Small intestine (tissue), 7 donors: ENCODE results near the gene SP100. TPM values are rescaled to one million over a fixed set of nuclear protein-coding genes. Genes with fewer than 3 reads are reported as not detected.
A peak's percentile ranks its signal among the peaks of the same experiment; 100 is the strongest.
"Not testable (repeated sequence)": the region's sequence is repeated elsewhere in the genome, so short reads cannot be mapped to it uniquely, and the experiment has no call there.

Experiments used
- DNase-seq, 2 donors: peaks; one replicate each; pipeline versions ENCODE4 v3.0.0 to v3.0.0-alpha.2; 2013
- FAIRE-seq: peaks from 2 replicates; lab custom pipeline; 2012; peaks lifted over from hg19 to GRCh38; lab: Jason Lieb, UNC
- H3K27ac ChIP-seq, 3 donors: one replicate each; pipeline ENCODE4 v1.5.1; 2013; ENCODE audit warnings: low read length in 2 of 3, mild to moderate bottlenecking in 2 of 3, control low read depth in 1 of 3, inconsistent platforms in 1 of 3, low read depth in 1 of 3, moderate library complexity in 1 of 3
- H3K27me3 ChIP-seq, 3 donors: one replicate each; pipeline ENCODE4 v1.6.1; 2013; ENCODE audit warnings: low read length in 3 of 3, inconsistent platforms in 1 of 3; ENCODE audit not compliant: control insufficient read depth in 3 of 3, insufficient read depth in 3 of 3
- H3K36me3 ChIP-seq, 3 donors: one replicate each; pipeline ENCODE4 v1.6.1; 2013; ENCODE audit warnings: low read length in 3 of 3, inconsistent platforms in 1 of 3, low read depth in 1 of 3, mild to moderate bottlenecking in 1 of 3, moderate library complexity in 1 of 3; ENCODE audit not compliant: control insufficient read depth in 3 of 3, insufficient read depth in 2 of 3
- H3K4me1 ChIP-seq, 3 donors: one replicate each; pipeline ENCODE4 v1.6.1; 2013; ENCODE audit warnings: low read length in 2 of 3, inconsistent platforms in 1 of 3, low read depth in 1 of 3, mild to moderate bottlenecking in 1 of 3, moderate library complexity in 1 of 3; ENCODE audit not compliant: control insufficient read depth in 3 of 3, insufficient read depth in 2 of 3
- H3K4me3 ChIP-seq, 3 donors: one replicate each; pipeline ENCODE4 v1.5.1; 2013; ENCODE audit warnings: low read length in 3 of 3, control low read depth in 1 of 3, inconsistent platforms in 1 of 3, low read depth in 1 of 3, mild to moderate bottlenecking in 1 of 3, moderate library complexity in 1 of 3
- H3K9me3 ChIP-seq, 2 donors: one replicate each; pipeline ENCODE4 v1.6.1; 2013; ENCODE audit warnings: low read depth in 1 of 2, low read length in 1 of 2; ENCODE audit not compliant: control insufficient read depth in 2 of 2, insufficient read depth in 1 of 2
- WGBS, 3 donors: extraction: QIAGEN DNeasy Blood & Tissue Kit; methylation state at CpG; one replicate each; pipeline ENCODE4 v1.1.7; 2013; 5-methylcytosine and 5-hydroxymethylcytosine counted together
- polyA plus RNA-seq, 4 donors: library from polyadenylated mRNA; stranded (reverse) in 3 of 4; unstranded in 1 of 4; fragments of 200-250 nt in 3 of 4; fragments of 120-200 nt in 1 of 4; gene quantifications; one replicate each; pipeline versions ENCODE4 v1.2.1 to v1.2.3, GENCODE V29; 2013
- donor health status: healthy with polysubstance abuse.
- donor health status: control.
- donor health status: control.
- donor health status: Bipolar disorder and iron deficiency.
- donor health status: healthy.

SP100 gene
- polyA plus RNA-seq, 4 donors, result 38.7 to 55.4 (median 46.9) TPM

DNA sequence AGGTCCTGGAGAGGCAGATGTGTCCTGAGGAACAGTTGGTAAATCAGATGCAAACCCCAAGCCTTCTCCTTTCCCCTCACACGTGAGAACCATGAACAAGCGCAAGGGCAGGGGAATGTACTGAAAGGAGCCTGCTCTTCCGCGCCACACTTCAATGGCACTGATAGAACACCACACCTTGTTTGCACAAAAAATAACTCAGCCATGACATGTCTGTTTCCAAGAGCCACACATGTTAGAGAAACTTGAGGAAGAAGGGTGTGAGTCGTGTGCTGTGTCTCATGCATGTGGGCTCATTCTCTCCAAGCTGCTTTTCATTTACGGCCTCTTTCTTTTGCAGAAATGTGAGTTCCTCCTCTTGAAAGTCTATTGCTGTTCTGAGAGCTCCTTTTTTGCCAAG is 15.0 kb upstream of the SP100 start:
- not testable (repeated sequence) for DNase-seq, H3K4me1 ChIP-seq, H3K4me3 ChIP-seq, H3K27me3 ChIP-seq, FAIRE-seq, H3K9me3 ChIP-seq, H3K27ac ChIP-seq
- 96 to 100% (median 98%) methylated on average over 2 of the region's 6 CpGs for WGBS, 3 donors
- peaks cover 2 to 19% (median 2%) of the 10 kb centered on the region in 3 donors for H3K36me3 ChIP-seq

DNA sequence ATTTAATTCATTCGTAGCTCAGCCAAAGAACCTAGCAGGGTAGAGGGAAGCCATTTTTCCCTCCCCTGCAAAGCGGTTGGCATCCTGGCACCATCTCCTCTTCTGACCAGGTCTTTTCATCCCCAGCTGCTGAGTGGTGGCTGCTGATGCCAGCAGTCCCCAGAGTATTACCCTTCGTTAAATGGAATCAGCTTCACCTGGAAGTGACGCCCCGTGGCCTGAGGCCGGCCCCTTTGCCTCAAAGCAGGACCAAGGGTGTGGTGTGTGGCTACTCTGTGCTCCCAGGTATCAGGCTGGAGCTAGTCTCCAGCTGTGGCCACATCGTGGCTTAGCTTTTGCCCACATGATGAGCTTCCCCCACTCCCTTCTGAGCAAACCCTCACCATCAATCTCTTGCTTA is 12.3 kb upstream of the SP100 start:
- H3K4me1 ChIP-seq, result no peaks in the 10 kb centered on the region
- WGBS, 3 donors, result 93 to 97% (median 96%) methylated on average over 7 of the region's 7 CpGs
- H3K27me3 ChIP-seq, result no peaks in the 10 kb centered on the region
- H3K9me3 ChIP-seq, result no peaks in the 10 kb centered on the region
- H3K36me3 ChIP-seq, result peaks cover 2 to 19% (median 2%) of the 10 kb centered on the region in 3 donors
- no peak for FAIRE-seq
- no peak overlapping the region for H3K27ac ChIP-seq
- H3K4me3 ChIP-seq, result no peak overlapping the region
- DNase-seq, result no peak

DNA sequence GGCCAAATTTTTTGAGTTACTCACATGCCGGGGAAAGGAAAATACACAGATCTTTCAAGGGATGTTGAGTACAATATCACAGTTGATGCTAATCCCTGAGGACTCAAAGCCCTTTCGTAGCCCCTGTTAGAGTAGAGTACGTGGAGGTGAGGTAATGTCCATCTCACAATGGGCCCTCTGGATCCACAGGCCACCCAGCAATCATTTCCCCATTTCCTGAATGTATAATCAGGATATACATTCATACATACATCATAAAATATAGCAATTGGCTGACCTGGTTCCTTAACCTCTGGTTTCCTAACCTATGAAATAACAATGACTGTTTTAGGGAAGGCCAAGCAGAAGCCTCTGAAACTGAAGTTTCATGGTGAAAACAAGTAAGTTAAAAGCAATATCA is 10.2 kb upstream of the SP100 start:
- no peak overlapping the region for H3K27ac ChIP-seq
- DNase-seq (no peak), FAIRE-seq (no peak)
- H3K4me1 ChIP-seq, result peaks cover 0 to under 1% (median 0%) of the 10 kb centered on the region in 3 donors
- 96 to 100% (median 100%) methylated on average over 3 of the region's 3 CpGs for WGBS, 3 donors
- no peaks in the 10 kb centered on the region for H3K9me3 ChIP-seq
- no peaks in the 10 kb centered on the region for H3K27me3 ChIP-seq
- peaks cover 0 to 13% (median 2%) of the 10 kb centered on the region in 3 donors for H3K36me3 ChIP-seq
- no peak overlapping the region for H3K4me3 ChIP-seq

GRCh38 chr2:230408244-230408842 is 7.7 kb upstream of the SP100 start:
- H3K27ac ChIP-seq, result peak overlapping the region in 1 of 3 donors; percentile 84

GRCh38 chr2:230409316-230409715 is 6.7 kb upstream of the SP100 start:
- 21 to 36% (median 35%) methylated on average over 2 of the region's 2 CpGs for WGBS, 3 donors
- H3K4me3 ChIP-seq, FAIRE-seq, H3K27me3 ChIP-seq, H3K36me3 ChIP-seq, H3K9me3 ChIP-seq, H3K4me1 ChIP-seq, DNase-seq: not testable (repeated sequence)
- peak overlapping the region in 1 of 3 donors; percentile 3 for H3K27ac ChIP-seq

More at GRCh38 chr2:230408244-230408842, 7.7 kb upstream of the SP100 start:
- Histone ChIP-seq H3K27me3 (no peaks in the 10 kb centered on the region), H3K4me3 (no peak overlapping the region), H3K4me1 (peaks cover 0 to 9% (median 3%) of the 10 kb centered on the region in 3 donors), H3K9me3 (no peaks in the 10 kb centered on the region), H3K36me3 (peaks cover 0 to 8% (median 0%) of the 10 kb centered on the region in 3 donors)
- 65 to 77% (median 72%) methylated on average over 3 of the region's 3 CpGs for WGBS, 3 donors
- no peak for DNase-seq
- no peak for FAIRE-seq

- WGBS, 3 donors, result 94 to 100% (median 97%) methylated on average over 1 of the region's 1 CpG
Observed at GRCh38 chr2:230410263-230410662, 5.7 kb upstream of the SP100 start.

GRCh38 chr2:230410861-230411569 is 5.0 kb upstream of the SP100 start:
- FAIRE-seq (no peak), DNase-seq (no peak)
- Histone ChIP-seq H3K27ac (peak overlapping the region; percentile 88 to 99 (median 96)), H3K36me3 (no peaks in the 10 kb centered on the region), H3K27me3 (no peaks in the 10 kb centered on the region), H3K4me1 (peaks cover 0 to 16% (median 12%) of the 10 kb centered on the region in 3 donors), H3K4me3 (peak overlapping the region; percentile 42 to 73 (median 65)), H3K9me3 (no peaks in the 10 kb centered on the region)
- WGBS, 3 donors, result 33 to 38% (median 37%) methylated on average over 16 of the region's 16 CpGs

More at GRCh38 chr2:230410263-230410662, 5.7 kb upstream of the SP100 start:
- H3K4me3 ChIP-seq, result no peak overlapping the region
- H3K27ac ChIP-seq, result no peak overlapping the region
- H3K36me3 ChIP-seq, result no peaks in the 10 kb centered on the region
- peaks cover 0 to 10% (median 8%) of the 10 kb centered on the region in 3 donors for H3K4me1 ChIP-seq
- DNase-seq, result no peak
- H3K9me3 ChIP-seq, result no peaks in the 10 kb centered on the region
- H3K27me3 ChIP-seq, result no peaks in the 10 kb centered on the region
- FAIRE-seq, result no peak

DNA sequence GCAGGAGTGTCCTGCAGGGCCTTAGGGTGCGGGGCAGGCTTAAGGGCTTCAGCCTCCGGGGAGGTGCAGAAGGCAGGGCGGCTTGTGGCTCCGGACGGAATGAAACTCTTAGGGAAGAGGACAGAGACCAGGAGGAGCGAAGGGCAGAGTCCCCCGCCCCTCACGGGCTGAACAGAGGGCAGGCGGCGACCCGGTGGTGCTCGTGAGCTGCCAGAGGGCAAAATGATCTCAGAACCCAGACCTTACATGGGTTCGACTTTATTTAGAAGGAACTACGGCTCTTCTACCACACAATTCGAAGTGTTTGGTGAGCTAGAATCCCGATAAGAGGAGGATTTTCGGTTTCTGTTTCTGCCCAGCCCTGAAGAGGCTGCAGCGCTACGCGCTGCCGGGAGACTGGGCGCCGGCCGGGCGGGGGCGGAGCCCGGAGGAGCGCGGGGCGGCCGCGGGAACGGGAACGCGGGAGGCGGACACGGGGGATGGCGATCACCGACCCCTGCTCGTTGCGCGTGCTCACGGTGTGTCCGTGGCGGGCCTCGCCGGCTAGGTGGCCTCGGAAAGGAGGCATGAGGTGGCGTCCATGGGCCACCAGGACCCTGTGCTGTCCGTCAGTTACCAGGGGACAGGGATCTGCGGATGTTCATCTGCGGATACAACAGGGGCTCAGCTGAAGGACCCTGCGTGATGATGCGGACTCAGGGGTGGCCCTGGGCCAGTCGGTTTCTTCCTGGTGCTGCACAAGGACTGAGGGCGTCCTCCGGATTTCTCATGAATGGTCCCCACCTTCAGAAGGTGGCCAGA is 4.2 kb upstream of the SP100 start:
- peak overlapping the region; percentile 42 to 73 (median 65) for H3K4me3 ChIP-seq
- H3K9me3 ChIP-seq, result no peaks in the 10 kb centered on the region
- no peaks in the 10 kb centered on the region for H3K36me3 ChIP-seq
- DNase-seq, result peak; percentile 82 to 92
- FAIRE-seq, result no peak
- H3K27ac ChIP-seq, result peak overlapping the region; percentile 88 to 99 (median 96)
- H3K4me1 ChIP-seq, result peaks cover 0 to 16% (median 12%) of the 10 kb centered on the region in 3 donors
- WGBS, 3 donors, result 0 to 2% (median 1%) methylated on average over 56 to 57 of the region's 57 CpGs
- H3K27me3 ChIP-seq, result no peaks in the 10 kb centered on the region
